Sciatic nerve (tissue), 2 donors: ENCODE data around the gene CALR3. TPM values are rescaled to one million over a fixed set of nuclear protein-coding genes. Genes with fewer than 3 reads are reported as not detected.
"Not testable (repeated sequence)": the region's sequence is repeated elsewhere in the genome, so short reads cannot be mapped to it uniquely, and the experiment has no call there.

Experiments
- ATAC-seq: fragments of 200-7000 bp; cut with Tn5 transposase; one replicate; pipeline ENCODE4 v1.9.1; 2020; ENCODE audit warnings: mild to moderate bottlenecking, moderate library complexity
- DNase-seq: peaks from one replicate; pipeline ENCODE4 v3.0.0-alpha.2; 2020; ENCODE audit warnings: low spot score
- intact Hi-C: fragments of 100-400 bp; cut with DNase I; formaldehyde crosslinking; loops from one replicate; pipeline ENCODE4 v1.14.2; 2022
- total RNA-seq: library from RNA; stranded (reverse); fragmentation: NEBNext Ultra II Directional; extraction: Animal tissue kit (Norgen Biotek cat#: 25700); gene quantifications from one replicate; pipeline ENCODE4 v1.2.1, GENCODE V29; 2021
- donor health status: DM: no; HTN: no; CAD: no.
- donor health status: DM: no; HTN: no; CAD: no.

Gene CALR3
- not detected for total RNA-seq

- DNase-seq (peak; percentile 98), ATAC-seq (peak; percentile 100)
- intact Hi-C loops, result no loop called here
Measured at GRCh38 chr19:16495982-16496612, at the start of gene CALR3, which contains the start of gene C19orf44. Gene CALR3, minus strand, starts transcription at chr19:16496167. Its CDS starts 38 bp downstream, at chr19:16496129. Gene C19orf44, plus strand, starts transcription at chr19:16496394. Its CDS starts 4,399 bp downstream, at chr19:16500793.

GRCh38 chr19:16544473-16545231 is 48.7 kb upstream of the CALR3 start:
- no peak for DNase-seq
- intact Hi-C loops, result no loop called here
- no peak for ATAC-seq

- ATAC-seq, DNase-seq, intact Hi-C loops: not testable (repeated sequence)
Measured at GRCh38 chr19:16543734-16544133, 47.8 kb upstream of the CALR3 start.

DNA sequence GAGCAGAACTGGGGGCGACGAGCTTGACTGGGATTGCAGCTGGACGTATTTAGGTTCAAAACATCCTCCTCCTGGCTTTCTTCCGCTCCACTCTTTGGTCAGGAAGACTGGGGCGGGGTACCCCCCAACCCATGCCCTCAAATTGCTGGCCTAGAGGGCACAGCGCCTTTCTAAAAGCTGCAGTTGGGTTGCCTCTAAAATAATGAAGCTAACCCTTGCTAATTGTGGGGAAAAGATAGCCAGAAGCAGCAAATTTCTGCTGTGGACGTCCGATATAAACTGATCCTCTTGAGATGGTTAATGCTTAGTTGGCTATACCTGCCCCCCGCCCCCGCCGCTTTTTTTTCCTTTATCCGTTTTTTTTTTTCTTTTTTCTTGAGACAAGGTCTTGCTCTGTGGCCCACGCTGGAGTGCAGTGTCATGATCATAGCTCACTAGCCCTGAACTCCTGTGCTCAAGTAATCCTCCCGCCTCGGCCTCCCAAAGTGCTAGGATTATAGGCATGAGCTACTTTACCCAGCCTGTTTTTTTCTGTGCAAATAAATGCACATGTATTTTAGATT is 47.0 kb upstream of the CALR3 start:
- DNase-seq (no peak), ATAC-seq (no peak)
- intact Hi-C loops, result no loop called here

- intact Hi-C loops, result no loop called here
- peak; percentile 96 for DNase-seq
- peak; percentile 98 for ATAC-seq
Measured at GRCh38 chr19:16542045-16542909, 46.3 kb upstream of the CALR3 start, which contains the start of gene CHERP. Gene CHERP, minus strand, starts transcription at chr19:16542437. Its CDS starts 59 bp downstream, at chr19:16542378.

- intact Hi-C loops, result no loop called here
- no peak for ATAC-seq
- DNase-seq, result no peak
Measured at GRCh38 chr19:16541526-16542044, 45.6 kb upstream of the CALR3 start.

DNA sequence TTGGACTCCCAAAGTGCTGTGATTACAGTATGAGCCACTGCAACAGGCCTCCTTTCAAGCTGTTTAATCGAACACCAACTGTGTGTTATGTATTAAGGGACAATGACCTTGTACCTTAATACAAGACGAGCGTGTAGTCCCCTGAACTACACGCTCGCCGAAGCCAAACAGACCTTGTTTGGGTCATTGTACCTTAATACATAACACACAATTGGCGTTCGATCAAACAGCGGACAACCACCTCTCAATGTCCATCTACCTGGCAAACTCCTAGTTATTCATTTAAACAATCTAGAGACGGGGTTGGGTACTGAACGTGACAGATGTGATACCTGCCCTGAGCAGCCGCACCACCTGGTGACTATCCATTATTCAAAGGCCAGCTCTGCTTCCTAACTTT is 45.0 kb upstream of the CALR3 start:
- intact Hi-C loops, result no loop called here
- ATAC-seq, result no peak
- no peak for DNase-seq

DNA sequence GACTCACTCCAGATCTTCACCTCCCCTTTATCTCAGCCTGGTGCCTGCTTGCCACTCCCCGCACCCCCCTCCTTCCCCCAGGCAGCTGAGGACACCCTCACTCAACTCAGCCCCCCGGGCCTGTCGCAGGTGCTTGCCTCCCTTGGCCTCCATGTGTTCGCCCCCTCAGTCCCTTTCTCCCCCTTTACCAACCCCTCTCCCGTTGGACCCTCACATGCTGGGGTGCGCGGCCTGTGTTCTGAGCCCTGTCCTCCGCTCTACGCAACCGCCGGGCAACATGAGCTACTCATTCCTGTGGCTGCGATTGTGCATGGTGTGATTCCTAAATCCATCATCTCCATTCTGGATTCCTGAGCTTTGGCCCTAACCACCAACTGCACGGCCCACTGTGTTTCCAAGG is 41.1 kb upstream of the CALR3 start:
- intact Hi-C loops, result no loop called here
- DNase-seq, result no peak
- no peak for ATAC-seq

DNA sequence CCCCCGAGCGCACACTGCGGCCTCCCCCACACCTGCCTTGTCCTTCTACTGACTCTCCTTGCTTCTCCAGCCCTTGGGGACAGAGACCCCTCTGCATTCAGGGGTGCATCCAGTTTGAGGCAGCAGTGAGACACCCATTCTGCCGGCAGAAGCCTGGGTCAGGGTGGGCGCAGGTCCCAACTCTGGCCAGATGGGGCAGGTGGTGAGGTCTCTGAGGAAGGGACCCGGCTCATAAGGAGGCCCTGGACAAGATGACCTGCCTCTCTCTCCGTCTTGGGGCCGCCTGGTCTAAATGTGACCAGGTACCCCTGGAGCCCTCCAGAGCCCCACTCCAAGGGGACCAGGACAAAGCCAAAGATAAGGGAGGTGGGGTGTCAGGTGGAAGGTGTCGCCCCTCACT is 40.2 kb upstream of the CALR3 start:
- DNase-seq, result no peak
- intact Hi-C loops, result no loop called here
- ATAC-seq, result no peak

- intact Hi-C loops, result no loop called here
- ATAC-seq, result no peak
- no peak for DNase-seq
Measured at GRCh38 chr19:16535381-16535780, 39.4 kb upstream of the CALR3 start.

- no peak for DNase-seq
- intact Hi-C loops, result no loop called here
- ATAC-seq, result no peak
Measured at GRCh38 chr19:16532440-16533234, 36.7 kb upstream of the CALR3 start.

GRCh38 chr19:16531380-16531669 is 35.4 kb upstream of the CALR3 start:
- intact Hi-C loops, result no loop called here
- DNase-seq (no peak), ATAC-seq (no peak)

- no peak for DNase-seq
- intact Hi-C loops, result no loop called here
- ATAC-seq, result no peak
Measured at GRCh38 chr19:16530540-16531379, 34.8 kb upstream of the CALR3 start.

- intact Hi-C loops, result no loop called here
Measured at GRCh38 chr19:16529466-16530144, 33.6 kb upstream of the CALR3 start.

DNA sequence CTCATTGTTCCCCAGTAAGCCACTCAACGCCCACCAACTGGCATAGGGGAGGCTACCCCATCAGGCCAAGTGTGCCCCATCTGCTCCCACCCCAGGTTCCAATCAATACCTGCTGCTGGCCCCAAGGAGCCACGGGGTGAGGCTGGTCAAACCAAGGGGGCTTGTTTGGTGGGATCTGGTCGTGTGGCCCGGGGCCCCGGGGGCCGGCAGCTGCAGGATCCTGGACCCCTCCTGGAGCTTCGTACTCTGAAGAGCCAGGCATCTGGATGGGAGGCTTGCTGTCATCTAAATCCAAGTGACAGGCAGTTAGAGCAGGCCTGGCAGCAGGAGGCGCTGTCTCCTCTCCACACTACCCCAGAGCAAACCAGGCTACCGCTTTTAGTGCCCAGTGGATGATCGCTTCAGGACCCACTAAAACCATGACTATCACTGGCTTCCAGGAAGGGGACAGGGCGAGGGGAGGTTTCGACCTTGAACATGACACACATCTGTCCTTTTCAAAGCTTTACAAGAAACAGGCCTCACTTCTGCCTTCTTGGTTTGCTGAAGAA is 32.1 kb upstream of the CALR3 start:
- intact Hi-C loops, result no loop called here
- ATAC-seq, result no peak
- no peak for DNase-seq

More at GRCh38 chr19:16529466-16530144, 33.6 kb upstream of the CALR3 start:
- ATAC-seq, result no peak
- DNase-seq, result no peak

DNA sequence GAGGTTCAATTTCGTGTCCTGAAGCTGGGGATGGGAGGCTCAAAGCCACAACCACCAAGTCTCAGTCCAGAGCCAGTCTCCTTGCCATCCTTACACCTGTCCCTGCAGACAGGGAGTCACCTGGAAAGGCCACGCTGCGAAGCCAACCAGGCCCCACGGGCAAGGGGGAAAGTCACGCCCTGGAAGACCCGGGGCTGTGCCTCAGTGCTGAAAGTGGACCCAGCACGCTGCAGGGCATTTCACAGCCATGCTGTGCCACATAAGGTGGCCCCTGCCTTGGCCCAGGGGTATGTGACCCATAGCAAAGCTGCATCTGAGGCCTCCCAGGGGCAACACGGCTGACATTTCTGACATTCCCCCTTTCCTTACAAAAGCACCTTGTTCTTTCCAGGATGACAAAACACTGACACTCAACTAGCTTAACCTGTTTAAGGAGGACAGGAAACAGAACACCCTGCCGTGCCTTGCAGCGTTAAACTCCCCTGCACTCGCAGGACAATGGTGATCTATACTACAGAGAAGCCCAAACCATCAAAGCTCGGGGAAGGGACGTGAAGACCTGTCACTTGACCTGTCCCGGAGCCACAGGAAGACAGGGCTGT is 31.5 kb upstream of the CALR3 start:
- ATAC-seq, result no peak
- intact Hi-C loops, result no loop called here
- DNase-seq, result no peak
